ENCODE data around the gene SPPL2C. TPM values are rescaled to one million over a fixed set of nuclear protein-coding genes. Genes with fewer than 3 reads are reported as not detected.

SPPL2C gene
- total RNA-seq, 1 donor from 2014 or later, result not detected

DNA sequence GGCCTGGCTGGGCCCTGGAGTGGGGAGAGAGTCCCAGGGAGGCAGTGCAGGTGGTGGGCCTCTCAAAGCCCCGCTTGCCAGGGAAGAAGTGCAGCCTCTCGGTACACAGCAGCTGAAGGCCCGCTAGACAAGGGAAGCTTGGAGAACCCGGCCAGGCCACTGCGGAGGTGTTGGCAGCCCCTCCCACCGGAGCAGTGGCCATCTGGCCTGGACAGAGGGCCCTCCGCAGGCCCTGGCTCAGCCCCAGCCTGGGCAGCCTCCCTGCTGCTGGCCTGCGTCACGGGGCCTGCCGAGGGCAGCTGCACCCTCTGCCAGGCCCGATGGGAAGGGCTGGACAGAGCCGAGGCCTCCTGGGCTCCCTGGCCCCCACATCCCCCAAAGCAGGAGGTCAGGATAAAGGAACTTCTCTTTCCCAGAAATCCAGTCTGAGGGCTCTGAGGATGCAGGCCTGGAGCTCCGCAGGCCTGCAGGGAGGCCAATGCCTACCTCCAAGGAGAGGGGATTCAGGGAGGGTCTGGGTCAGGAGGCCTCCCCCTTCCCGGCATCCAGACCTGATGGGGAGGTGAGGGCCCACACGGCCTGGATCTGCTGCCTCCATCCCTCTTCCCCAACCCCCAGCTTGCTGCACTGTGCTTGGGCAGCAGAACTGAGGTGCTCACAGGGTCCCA lies 4.3 kb downstream of the SPPL2C start:
- TF ChIP-seq, protein P1, sequence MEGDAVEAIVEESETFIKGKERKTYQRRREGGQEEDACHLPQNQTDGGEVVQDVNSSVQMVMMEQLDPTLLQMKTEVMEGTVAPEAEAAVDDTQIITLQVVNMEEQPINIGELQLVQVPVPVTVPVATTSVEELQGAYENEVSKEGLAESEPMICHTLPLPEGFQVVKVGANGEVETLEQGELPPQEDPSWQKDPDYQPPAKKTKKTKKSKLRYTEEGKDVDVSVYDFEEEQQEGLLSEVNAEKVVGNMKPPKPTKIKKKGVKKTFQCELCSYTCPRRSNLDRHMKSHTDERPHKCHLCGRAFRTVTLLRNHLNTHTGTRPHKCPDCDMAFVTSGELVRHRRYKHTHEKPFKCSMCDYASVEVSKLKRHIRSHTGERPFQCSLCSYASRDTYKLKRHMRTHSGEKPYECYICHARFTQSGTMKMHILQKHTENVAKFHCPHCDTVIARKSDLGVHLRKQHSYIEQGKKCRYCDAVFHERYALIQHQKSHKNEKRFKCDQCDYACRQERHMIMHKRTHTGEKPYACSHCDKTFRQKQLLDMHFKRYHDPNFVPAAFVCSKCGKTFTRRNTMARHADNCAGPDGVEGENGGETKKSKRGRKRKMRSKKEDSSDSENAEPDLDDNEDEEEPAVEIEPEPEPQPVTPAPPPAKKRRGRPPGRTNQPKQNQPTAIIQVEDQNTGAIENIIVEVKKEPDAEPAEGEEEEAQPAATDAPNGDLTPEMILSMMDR (IDR thresholded peaks at IDR 0.05; ENCODE audit: insufficient read depth, low read length, poor library complexity, severe bottlenecking), result no peak
- H3K27me3 ChIP-seq (ENCODE audit: control insufficient read depth, insufficient read depth, low read length), result peaks cover 17% of the 10 kb centered on the region
- no peak overlapping the region for H3K4me3 ChIP-seq (ENCODE audit: low read depth, low read length)
- DNase-seq (ENCODE audit: low read depth), result no peak
- no peaks in the 10 kb centered on the region for H3K36me3 ChIP-seq (ENCODE audit: control insufficient read depth, insufficient read depth, low read length)

- Histone ChIP-seq H3K36me3 (ENCODE audit: control insufficient read depth, insufficient read depth, low read length) (no peaks in the 10 kb centered on the region), H3K4me3 (ENCODE audit: low read depth, low read length) (no peak overlapping the region)
- TF ChIP-seq, protein P1 (IDR thresholded peaks at IDR 0.05; ENCODE audit: insufficient read depth, low read length, poor library complexity, severe bottlenecking), result no peak
Measured at GRCh38 chr17:45849536-45849990, 4.9 kb downstream of the SPPL2C start.

GRCh38 chr17:45850011-45850410 lies 5.3 kb downstream of the SPPL2C start:
- TF ChIP-seq, protein P1 (IDR thresholded peaks at IDR 0.05; ENCODE audit: insufficient read depth, low read length, poor library complexity, severe bottlenecking), result no peak
- Histone ChIP-seq H3K27me3 (ENCODE audit: control insufficient read depth, insufficient read depth, low read length) (peaks cover 17% of the 10 kb centered on the region), H3K4me3 (ENCODE audit: low read depth, low read length) (no peak overlapping the region)

More at GRCh38 chr17:45849536-45849990, 4.9 kb downstream of the SPPL2C start:
- peaks cover 17% of the 10 kb centered on the region for H3K27me3 ChIP-seq (ENCODE audit: control insufficient read depth, insufficient read depth, low read length)
- DNase-seq (ENCODE audit: low read depth), result no peak

GRCh38 chr17:45850468-45850867 lies 5.8 kb downstream of the SPPL2C start:
- TF ChIP-seq, protein P1 (IDR thresholded peaks at IDR 0.05; ENCODE audit: insufficient read depth, low read length, poor library complexity, severe bottlenecking), result no peak
- no peak overlapping the region for H3K4me3 ChIP-seq (ENCODE audit: low read depth, low read length)
- H3K36me3 ChIP-seq (ENCODE audit: control insufficient read depth, insufficient read depth, low read length), result no peaks in the 10 kb centered on the region
- H3K27me3 ChIP-seq (ENCODE audit: control insufficient read depth, insufficient read depth, low read length), result peaks cover 17% of the 10 kb centered on the region
- no peak for DNase-seq (ENCODE audit: low read depth)

More at GRCh38 chr17:45850011-45850410, 5.3 kb downstream of the SPPL2C start:
- DNase-seq (ENCODE audit: low read depth), result no peak
- no peaks in the 10 kb centered on the region for H3K36me3 ChIP-seq (ENCODE audit: control insufficient read depth, insufficient read depth, low read length)

- peaks cover 17% of the 10 kb centered on the region for H3K27me3 ChIP-seq (ENCODE audit: control insufficient read depth, insufficient read depth, low read length)
- DNase-seq (ENCODE audit: low read depth), result no peak
- TF ChIP-seq, protein P1 (IDR thresholded peaks at IDR 0.05; ENCODE audit: insufficient read depth, low read length, poor library complexity, severe bottlenecking), result no peak
- H3K4me3 ChIP-seq (ENCODE audit: low read depth, low read length), result no peak overlapping the region
- H3K36me3 ChIP-seq (ENCODE audit: control insufficient read depth, insufficient read depth, low read length), result no peaks in the 10 kb centered on the region
Measured at GRCh38 chr17:45851022-45851421, 6.3 kb downstream of the SPPL2C start.

DNA sequence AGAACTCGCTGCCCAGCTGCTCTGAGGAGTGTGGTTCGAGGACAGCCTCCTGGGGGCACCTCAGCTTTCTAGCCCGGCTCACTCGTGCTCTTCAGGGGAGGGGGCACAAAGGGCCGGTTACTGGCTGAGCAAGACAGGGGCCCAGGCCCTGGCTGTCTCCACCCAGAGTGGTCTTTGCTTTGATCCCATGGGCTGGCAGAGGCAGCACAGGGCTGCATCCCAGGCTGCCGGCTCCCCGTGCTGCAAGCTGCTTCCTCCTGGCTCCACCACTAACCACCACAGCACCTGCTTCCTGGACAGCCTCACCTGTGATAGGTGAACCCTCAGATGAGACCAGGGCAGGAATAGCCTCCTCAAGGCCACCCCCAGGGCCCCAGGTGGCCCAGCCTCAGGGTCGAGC lies 6.8 kb downstream of the SPPL2C start:
- Histone ChIP-seq H3K27me3 (ENCODE audit: control insufficient read depth, insufficient read depth, low read length) (peaks cover 17% of the 10 kb centered on the region), H3K4me3 (ENCODE audit: low read depth, low read length) (no peak overlapping the region), H3K36me3 (ENCODE audit: control insufficient read depth, insufficient read depth, low read length) (no peaks in the 10 kb centered on the region)
- TF ChIP-seq, protein P1 (IDR thresholded peaks at IDR 0.05; ENCODE audit: insufficient read depth, low read length, poor library complexity, severe bottlenecking), result no peak
- DNase-seq (ENCODE audit: low read depth), result no peak
